GM10266 (cell line): ENCODE results near the gene HESX1.

Source experiments
- DNase-seq: peaks from one replicate; pipeline ENCODE4 v3.0.0; 2012; ENCODE audit errors: extremely low spot score
- TF ChIP-seq, protein P1 (sequence below): IDR thresholded peaks from 2 replicates; pipeline ENCODE4 v1.5.1; 2012; ENCODE audit warnings: mild to moderate bottlenecking, low read depth; ENCODE audit not compliant: control insufficient read depth, insufficient read depth; ENCODE audit errors: missing control alignments

Gene HESX1

DNA sequence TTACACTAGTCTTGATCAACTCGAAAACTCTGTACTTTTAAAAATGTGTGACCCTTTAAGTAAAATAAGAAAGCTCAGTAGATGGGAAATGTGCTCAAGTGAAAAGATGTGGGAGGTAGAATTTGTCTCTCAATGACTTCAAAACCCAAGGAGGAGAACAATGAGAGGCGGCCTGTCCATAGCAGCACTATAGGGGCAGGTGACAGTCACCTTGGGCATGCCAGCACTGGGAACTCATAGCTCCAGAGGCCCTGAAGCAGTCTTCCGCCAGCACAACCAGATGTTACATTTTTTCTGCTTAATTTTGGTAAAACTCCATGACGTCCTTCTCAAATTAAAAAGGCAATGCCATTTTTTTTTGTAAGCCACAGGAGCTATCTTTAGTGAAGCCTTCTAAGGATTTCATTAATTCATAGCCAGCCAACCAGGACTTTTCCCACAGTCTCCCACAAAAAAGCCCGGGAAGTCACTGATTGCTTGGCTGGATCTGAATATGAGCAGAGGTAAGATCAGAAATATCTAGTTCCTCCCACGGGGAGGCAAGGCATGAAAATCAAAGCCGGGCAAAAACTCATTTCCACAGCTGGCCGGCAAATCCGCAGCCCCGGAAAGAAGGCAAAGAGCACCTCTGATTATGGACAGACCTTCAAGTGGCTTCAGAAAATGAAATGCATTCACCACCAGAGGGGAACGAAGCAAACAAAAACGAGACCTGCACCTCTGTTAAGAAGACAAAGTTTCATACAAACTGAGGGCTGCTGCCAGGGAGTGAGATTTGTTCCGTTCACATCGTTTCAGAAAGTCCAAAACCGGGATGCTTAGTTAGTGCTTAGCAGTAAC lies 45.1 kb downstream of the HESX1 start:
- no peak for DNase-seq
- TF ChIP-seq, protein P1, sequence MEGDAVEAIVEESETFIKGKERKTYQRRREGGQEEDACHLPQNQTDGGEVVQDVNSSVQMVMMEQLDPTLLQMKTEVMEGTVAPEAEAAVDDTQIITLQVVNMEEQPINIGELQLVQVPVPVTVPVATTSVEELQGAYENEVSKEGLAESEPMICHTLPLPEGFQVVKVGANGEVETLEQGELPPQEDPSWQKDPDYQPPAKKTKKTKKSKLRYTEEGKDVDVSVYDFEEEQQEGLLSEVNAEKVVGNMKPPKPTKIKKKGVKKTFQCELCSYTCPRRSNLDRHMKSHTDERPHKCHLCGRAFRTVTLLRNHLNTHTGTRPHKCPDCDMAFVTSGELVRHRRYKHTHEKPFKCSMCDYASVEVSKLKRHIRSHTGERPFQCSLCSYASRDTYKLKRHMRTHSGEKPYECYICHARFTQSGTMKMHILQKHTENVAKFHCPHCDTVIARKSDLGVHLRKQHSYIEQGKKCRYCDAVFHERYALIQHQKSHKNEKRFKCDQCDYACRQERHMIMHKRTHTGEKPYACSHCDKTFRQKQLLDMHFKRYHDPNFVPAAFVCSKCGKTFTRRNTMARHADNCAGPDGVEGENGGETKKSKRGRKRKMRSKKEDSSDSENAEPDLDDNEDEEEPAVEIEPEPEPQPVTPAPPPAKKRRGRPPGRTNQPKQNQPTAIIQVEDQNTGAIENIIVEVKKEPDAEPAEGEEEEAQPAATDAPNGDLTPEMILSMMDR = no peak

DNA sequence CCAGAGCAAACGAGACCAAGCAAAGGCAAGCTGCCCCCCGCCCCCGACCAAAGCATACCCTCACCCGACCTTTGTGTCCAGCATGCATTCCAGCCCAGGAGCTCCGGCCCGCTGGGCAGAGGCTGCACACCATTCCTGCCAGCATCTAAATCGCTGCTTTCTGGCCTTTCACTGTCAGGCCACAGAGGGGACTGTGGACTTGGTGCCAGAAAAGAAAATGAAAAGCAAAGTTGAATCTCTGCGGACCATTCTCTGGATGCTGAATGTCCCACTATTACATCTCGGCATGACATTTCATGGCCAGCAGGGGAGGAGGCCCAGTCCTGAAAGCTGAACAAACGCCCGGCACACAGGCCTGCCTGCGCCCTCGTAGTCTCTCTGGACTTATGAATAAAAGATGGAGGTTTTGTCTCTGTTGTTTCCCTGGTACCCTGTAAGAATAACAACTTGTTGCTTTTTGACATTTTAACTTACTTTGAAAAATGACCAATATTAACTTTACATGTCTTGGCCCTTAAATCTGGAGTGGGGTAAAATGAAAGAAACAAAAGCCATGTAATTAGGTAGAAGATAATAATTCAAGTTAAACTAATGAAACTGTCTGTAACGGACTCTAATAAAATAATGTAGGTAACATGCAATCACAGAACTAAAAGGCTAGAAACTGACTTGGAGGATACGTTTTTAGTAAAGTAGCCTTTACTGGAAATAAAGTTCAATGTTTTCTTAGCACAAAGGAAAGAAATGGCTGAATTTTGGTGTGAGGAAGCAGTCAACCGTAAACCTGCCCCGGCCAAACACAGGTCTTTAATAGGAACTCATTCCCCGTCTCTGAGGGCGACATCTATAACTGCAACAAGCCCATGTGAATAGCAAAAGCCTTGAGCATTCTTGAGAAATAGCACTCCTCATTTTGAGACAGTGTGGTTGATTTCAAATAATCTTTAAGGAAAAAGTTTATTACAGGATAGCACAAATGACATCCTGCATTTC lies 47.3 kb downstream of the HESX1 start:
- DNase-seq = no peak
- TF ChIP-seq, protein P1 = no peak

DNA sequence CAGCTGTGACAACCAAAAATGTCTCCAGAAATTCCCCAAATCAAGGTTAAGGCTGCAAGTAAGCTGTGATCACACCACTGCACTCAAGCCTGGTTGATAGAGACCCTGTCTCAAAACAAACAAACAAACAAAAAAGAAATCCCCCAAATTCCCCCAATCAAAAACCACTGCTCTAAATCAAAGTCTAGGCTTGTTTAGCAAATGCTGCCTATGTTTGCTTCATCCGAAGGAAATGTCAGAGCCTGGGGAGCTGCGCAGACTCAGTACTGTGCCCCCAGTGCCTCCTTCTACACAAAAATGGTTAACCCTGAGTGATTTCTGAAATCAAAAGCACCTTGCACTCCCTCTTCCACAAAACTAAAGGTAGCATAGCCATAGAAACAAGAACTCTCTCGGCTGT lies 48.0 kb downstream of the HESX1 start:
- TF ChIP-seq, protein P1 = no peak
- DNase-seq = no peak

DNA sequence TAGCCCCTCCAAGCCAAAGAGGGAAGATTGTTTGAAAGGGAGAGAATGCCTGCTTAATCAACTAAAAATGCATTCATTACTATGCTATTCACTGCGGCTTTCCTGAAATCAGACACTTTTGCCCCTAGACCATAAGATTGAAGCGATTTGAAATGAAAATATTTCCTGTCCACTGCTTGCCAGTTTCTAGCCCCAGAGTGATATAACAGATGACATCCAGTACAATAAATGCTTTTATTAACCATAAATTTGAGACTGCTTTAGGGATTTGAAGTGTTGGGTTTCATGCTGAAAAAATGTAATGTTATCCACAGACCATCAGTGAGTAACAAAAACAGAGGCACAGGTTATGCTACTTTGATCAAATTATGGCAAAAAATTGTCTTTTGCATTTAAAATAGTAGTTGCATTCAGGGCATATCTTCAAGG lies 48.7 kb downstream of the HESX1 start:
- no peak for DNase-seq
- TF ChIP-seq, protein P1 = no peak

DNA sequence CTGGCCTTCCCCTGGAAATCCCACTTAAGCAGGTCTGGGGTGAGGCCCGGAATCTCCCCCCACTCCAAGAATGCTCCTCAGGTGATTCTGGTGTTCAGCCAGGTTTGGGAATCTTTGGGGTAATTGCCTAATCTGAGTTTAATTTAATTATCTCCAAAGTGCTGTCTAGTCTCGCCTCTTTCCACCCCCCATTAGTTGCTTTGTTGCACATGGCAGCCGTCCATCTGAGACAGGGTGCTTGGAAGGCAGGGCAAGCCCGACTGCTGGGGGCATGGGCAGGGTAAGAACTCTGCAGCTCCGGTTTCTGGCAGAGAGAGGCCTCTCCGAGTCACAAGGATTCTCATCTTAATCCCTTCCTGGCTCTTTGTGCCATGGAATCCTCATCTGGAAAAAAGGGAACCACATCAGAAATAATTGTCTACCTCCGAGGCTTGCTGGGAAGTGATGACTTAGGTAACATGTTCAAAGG lies 49.6 kb downstream of the HESX1 start:
- TF ChIP-seq, protein P1 = no peak
- no peak for DNase-seq
